Heart left ventricle (tissue), 13 donors: Measurements from ENCODE around the gene IGF2R.

Experiments used
- CTCF ChIP-seq, 12 donors: fragments of 200-600 bp; sonication (generic) in 4 of 12; IDR thresholded peaks; one replicate each; pipeline versions ENCODE4 v1.5.0 to v1.8.0; 2018 to 2022; ENCODE audit warnings: antibody characterized with exemption in 12 of 12, mild to moderate bottlenecking in 5 of 12
- POLR2A ChIP-seq, 2 donors: fragments of 450-650 bp; IDR thresholded peaks; one replicate each; pipeline ENCODE4 v1.6.1; 2017; ENCODE audit warnings: antibody characterized with exemption in 2 of 2, mild to moderate bottlenecking in 2 of 2, moderate library complexity in 2 of 2
- donor health status: ischemic (EF 13 %, LVEDD 7.1; RV severe dilation, severe dysfunction).
- donor health status: DM: no; HTN: yes; CAD: no.
- donor health status: DM: no; HTN: no; CAD: no.
- donor health status: ischemic (EF 25% LVEDD 6.9; RV normal size, moderate dysfunction).
- donor health status: ischemic (EF 25% LVEDD 5.7; RV mildly dilated, moderate dysfunction).
- donor health status: ischemic (EF 35%, LVEDD 5.7; RV mildly dilated, moderate dysfunction).
- donor health status: nonischemic (EF 11% LVEDD 7.7; RV severe dilation, severe dysfunction).
- donor health status: DM: yes; HTN: yes; CAD: no.
- donor health status: PGD.
- donor health status: ischemic (EF 29% LVEDD 5.4; RV normal size, mild dysfunction).
- donor health status: nonischemic (EF 23%, LVEDD 6.1; RV moderate dilation, normal function).

- TF ChIP-seq CTCF (IDR thresholded peaks at IDR 0.05) (no peak), POLR2A (IDR thresholded peaks at IDR 0.05) (no peak)
Measured at GRCh38 chr6:159934181-159934580, 34.7 kb upstream of the IGF2R start.
